Suppressor macrophage treated with lipopolysaccharide for 1 hour (primary cell): ENCODE measurements around the gene INPP5E.

Experiments
- DNase-seq, 3 donors: peaks; one replicate each; pipeline ENCODE4 v3.0.0-alpha.2; 2020 to 2022

The INPP5E gene

DNA sequence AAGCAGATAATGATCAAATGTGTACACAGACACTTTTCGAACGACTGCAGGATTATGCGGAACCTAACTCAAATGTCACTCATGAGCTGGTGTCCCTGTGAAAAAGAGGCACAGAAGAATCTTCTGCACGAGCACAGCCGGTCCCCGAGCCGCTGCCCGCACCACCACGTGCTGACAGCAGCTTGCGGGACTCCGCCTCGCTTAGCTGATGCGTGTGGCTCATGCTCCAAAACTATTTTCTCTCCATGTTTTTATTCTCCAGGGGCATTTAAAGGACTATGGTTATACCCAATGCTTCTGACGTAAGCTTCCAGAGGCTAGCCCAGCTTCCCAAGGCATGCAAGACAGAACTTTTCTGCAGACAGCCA, 33.7 kb upstream of the INPP5E start:
- DNase-seq = no peak

DNA sequence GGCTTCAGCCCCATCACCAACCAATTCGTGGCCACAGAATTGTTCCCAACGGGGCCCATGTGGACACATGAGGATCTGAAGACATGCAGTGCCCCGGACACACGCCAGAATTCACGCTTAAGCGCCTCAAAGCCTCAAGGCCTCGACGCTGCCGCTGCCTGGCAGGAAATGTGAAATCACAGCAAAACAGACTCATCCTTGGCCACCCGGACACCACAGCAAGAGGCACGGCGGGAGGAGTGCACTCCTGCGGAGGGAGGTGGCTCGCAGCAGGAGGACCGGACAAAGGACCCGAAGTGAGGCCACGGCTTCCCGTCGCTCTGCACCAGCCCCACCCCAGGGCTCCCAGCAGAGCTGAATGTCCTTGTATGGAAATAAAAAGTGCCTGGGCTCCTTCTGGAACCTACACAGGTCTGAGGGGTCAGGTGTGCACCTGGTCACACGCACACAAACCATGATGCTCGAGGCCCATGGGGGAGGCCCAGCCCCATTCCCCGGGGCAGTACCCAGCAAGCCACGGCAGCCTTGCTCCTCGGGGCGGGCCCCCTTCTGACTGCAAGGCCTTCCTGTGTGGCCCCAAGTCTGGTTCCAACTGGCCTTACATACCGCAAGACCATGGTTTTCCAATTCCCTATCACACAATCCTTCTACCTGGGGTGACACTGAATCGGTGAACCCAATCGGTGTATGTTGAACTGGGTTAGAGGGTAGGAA, 33.2 kb upstream of the INPP5E start:
- no peak for DNase-seq

DNA sequence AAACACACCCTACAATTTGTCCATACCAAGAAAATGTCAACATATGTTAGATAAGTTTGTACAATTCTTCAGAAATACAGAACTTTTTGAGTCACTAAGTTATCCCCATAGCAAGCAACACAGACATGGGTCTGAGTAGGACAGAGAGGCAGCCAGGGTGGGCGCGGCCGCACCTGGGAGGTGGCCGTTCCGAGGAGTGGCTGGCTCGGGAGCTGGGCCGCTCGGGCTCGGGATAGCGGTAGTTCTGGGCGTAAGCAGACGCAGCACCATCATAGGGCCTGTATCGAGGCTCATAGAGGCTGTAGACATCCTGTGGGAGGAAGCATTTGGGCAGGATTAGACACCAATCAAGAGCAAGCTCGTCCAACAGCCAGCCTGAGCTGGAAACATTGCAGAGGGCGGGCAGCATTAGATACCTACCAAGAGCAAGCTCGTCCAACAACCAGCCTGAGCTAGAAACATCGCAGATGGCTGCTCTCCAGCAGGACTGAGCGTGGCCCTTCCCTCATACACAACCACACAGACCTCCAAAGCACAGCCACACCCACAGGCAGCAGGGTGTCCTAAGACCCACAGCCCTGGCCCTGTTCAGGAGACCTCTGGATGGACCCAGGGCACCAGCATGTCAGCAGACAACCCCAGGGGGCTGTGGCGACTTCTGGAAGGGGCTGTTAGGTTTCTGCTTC, 32.3 kb upstream of the INPP5E start:
- DNase-seq = no peak

GRCh38 chr9:136470792-136471469, 31.3 kb upstream of the INPP5E start:
- DNase-seq = no peak

- DNase-seq = no peak
Observed at GRCh38 chr9:136470356-136470755, 30.7 kb upstream of the INPP5E start.

DNA sequence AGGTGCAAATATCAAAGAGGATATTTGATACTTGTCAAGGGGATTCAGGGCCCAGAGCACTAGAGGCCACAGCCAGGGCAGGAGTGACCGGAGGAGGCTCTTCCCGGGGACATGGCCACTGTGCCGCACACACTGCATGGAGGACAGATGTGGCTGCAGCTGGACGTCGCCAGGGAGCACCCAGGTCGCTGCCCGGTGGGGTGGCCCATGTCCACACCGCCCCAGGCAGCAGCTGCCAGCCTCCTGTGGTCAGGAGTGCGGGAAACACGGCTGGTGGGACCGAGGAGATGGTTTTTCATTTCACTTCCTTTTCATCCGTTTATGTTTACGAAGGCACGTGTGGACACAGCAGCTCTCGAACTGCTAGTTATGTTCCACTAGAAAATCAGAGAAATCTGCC, 28.1 kb upstream of the INPP5E start:
- no peak for DNase-seq

DNA sequence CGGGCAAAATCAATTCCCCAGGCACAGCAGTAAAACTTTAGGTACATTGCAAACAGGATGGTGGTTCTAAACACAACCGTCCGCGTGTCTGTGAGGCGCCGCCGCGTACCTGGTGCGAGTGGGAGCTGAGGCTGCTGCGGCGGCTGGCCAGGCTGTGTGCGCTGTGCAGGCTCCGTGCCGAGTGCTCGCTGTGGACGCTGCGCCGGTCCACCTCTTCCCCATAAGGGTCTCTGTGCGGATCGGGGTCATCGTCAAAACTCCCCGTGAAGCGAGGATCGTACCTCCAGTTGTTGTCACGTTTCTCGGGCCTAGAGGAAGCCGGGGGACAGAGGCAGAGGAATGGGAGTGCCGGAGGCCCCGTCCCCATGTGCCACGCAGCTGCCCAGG, 26.5 kb upstream of the INPP5E start:
- DNase-seq = no peak

- no peak for DNase-seq
Observed at GRCh38 chr9:136465500-136466154, 26.0 kb upstream of the INPP5E start.

- DNase-seq = no peak
Observed at GRCh38 chr9:136464241-136464640, 24.6 kb upstream of the INPP5E start.

- DNase-seq = no peak
Observed at GRCh38 chr9:136463578-136463977, 23.9 kb upstream of the INPP5E start.

GRCh38 chr9:136462664-136463063, 23.0 kb upstream of the INPP5E start:
- no peak for DNase-seq

- no peak for DNase-seq
Observed at GRCh38 chr9:136460772-136461325, 21.2 kb upstream of the INPP5E start.

DNA sequence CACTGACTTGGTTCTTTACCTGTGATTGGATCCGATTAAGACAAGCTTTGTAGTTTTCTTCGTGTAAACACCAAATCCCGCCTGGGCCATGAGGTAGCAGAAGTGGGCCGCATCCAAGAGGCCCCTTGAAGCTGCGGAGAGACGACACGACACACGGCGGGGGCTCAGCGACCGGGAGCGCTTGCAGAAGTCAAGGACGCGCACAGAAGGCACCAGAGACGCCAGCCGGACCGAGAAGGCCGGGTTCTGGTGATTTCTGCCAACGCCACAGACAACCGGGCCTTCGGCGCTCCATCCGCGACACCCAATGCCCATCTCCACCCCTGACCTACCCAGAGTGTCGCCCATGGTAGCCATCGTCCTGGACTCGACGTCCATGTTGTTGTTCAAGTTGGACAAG, 19.8 kb upstream of the INPP5E start:
- DNase-seq = no peak

- DNase-seq = no peak
Observed at GRCh38 chr9:136457326-136457725, 17.7 kb upstream of the INPP5E start.

DNA sequence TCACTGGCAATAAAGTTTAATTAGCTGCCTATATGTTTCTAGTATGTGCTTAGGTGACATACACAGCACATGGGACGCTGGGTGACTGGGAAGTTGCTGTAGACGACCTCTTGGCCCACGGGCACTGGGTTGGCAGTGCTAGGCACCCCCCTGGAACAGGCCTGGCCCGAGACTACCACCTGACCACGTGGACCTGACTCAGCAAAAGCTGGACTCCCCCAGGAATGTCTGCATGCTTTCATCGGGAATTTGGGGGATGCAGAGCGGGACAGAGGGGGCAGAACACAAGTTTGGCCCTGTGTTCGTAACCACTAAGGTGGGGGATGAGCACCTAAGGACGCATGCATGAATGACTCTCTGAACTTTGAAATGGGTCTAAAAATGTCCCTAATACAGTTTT, 16.6 kb upstream of the INPP5E start:
- no peak for DNase-seq

DNA sequence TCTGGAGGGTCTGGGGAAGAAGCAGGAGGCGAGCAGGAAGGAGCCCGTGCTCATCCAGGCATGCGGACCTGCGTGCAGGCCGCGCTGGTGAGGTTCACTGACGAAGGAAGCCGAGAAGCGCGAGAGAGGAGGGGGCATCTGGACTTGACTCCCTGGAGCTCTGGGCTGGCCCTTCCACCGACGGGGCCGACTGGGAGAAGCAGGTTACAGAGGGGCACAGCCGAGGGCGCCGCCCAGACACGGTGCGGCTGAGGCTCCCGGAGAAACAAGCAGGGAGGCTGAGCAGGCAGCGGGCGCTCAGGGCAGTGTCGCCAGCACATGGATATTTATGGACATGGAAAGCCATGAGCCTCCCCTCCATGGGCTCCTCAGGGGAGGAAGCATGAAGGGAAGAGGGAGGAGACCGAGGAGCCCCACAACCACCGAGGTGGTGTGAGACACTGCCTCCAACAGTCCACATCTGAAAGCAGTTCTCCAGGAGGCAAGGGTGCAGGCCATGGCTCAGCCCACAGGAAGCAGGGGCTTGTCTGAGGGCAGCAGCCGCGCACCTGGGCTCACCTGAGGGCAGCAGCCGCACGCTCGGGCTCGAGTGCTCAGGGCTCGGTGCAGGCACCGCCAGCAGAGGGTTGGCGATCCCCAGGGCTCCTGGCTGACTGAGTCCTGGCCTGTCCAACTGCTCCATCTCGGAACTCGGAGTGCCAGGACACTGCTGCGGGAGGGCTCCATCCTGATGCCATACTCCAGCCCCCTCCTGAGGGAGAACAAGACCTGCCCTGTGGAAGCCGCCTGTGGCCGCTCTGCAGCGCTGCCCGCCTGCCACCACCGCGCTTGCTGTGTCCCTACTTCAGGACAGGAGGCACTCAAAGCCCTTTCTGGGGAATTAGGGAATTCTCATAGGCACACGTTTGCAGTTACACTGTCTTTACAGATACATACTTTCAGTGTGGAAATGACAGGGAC, 15.7 kb upstream of the INPP5E start:
- DNase-seq = no peak

- DNase-seq = no peak
Observed at GRCh38 chr9:136454026-136454796, 14.6 kb upstream of the INPP5E start.

DNA sequence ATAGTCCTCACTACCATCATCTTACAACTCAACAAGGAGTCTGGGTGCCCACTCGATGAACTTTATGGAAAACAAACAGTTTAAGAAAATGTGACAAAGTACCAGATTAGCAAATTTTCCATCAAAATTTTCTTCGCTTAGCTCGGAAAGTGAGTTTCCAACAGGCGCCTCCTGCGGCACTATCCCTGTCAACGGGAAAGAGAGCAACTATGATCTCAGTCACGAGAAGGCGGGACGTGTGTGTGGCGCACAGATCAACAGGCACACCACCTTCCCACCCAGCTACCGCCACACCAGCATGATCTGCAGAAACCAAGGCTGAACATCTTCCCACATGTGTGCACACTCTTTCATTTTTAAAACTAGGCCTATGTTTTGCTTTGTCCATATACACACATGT, 13.7 kb upstream of the INPP5E start:
- DNase-seq = no peak

- DNase-seq = no peak
Observed at GRCh38 chr9:136451221-136451877, 11.7 kb upstream of the INPP5E start.

GRCh38 chr9:136448655-136449054, 9.0 kb upstream of the INPP5E start:
- DNase-seq = no peak
